IPS-18a (cell line): ENCODE data around the gene ZNF324B.
A peak's percentile ranks its signal among the peaks of the same experiment; 100 is the strongest.

Experiments used
- H3K27ac ChIP-seq: one replicate; pipeline ENCODE4 v1.5.1; 2013; ENCODE audit warnings: low read length
- H3K27me3 ChIP-seq: one replicate; pipeline ENCODE4 v1.6.1; 2013; ENCODE audit warnings: mild to moderate bottlenecking, low read length; ENCODE audit not compliant: control insufficient read depth, insufficient read depth
- H3K36me3 ChIP-seq: one replicate; pipeline ENCODE4 v1.6.1; 2013; ENCODE audit warnings: low read depth, low read length; ENCODE audit not compliant: control insufficient read depth
- H3K4me1 ChIP-seq: one replicate; pipeline ENCODE4 v1.6.1; 2013; ENCODE audit warnings: low read depth, low read length; ENCODE audit not compliant: control insufficient read depth
- H3K4me3 ChIP-seq: one replicate; pipeline ENCODE4 v1.5.1; 2013; ENCODE audit warnings: low read length
- H3K9ac ChIP-seq: one replicate; pipeline ENCODE4 v1.6.1; 2013; ENCODE audit warnings: mild to moderate bottlenecking, low read length, moderate library complexity
- H3K9me3 ChIP-seq: one replicate; pipeline ENCODE4 v1.6.1; 2013; ENCODE audit warnings: low read depth, low read length; ENCODE audit not compliant: control insufficient read depth

Gene ZNF324B

GRCh38 chr19:58491393-58491792 lies 40.0 kb downstream of the ZNF324B start:
- Histone ChIP-seq H3K4me1 (no peaks in the 10 kb centered on the region), H3K9me3 (no peaks in the 10 kb centered on the region), H3K27me3 (no peaks in the 10 kb centered on the region), H3K4me3 (no peak overlapping the region), H3K27ac (no peak overlapping the region), H3K9ac (no peak overlapping the region), H3K36me3 (no peaks in the 10 kb centered on the region)

GRCh38 chr19:58492265-58492664 lies 40.8 kb downstream of the ZNF324B start:
- no peak overlapping the region for H3K27ac ChIP-seq
- H3K4me3 ChIP-seq = no peak overlapping the region
- H3K4me1 ChIP-seq = no peaks in the 10 kb centered on the region
- no peaks in the 10 kb centered on the region for H3K36me3 ChIP-seq
- no peaks in the 10 kb centered on the region for H3K9me3 ChIP-seq
- H3K27me3 ChIP-seq = no peaks in the 10 kb centered on the region
- H3K9ac ChIP-seq = no peak overlapping the region

GRCh38 chr19:58497634-58498170 lies 46.3 kb downstream of the ZNF324B start:
- Histone ChIP-seq H3K9ac (no peak overlapping the region), H3K36me3 (no peaks in the 10 kb centered on the region), H3K4me3 (no peak overlapping the region), H3K9me3 (no peaks in the 10 kb centered on the region), H3K4me1 (no peaks in the 10 kb centered on the region), H3K27me3 (no peaks in the 10 kb centered on the region), H3K27ac (no peak overlapping the region)

- H3K27ac ChIP-seq = no peak overlapping the region
These were observed 47.0 kb downstream of the ZNF324B start for GRCh38 chr19:58498316-58499020.

GRCh38 chr19:58499021-58499927 lies 47.9 kb downstream of the ZNF324B start:
- H3K36me3 ChIP-seq = no peaks in the 10 kb centered on the region
- peak overlapping the region; percentile 61 for H3K9ac ChIP-seq
- no peak overlapping the region for H3K27ac ChIP-seq
- peak overlapping the region; percentile 93 for H3K4me3 ChIP-seq
- no peaks in the 10 kb centered on the region for H3K27me3 ChIP-seq
- H3K4me1 ChIP-seq = no peaks in the 10 kb centered on the region
- no peaks in the 10 kb centered on the region for H3K9me3 ChIP-seq

More at GRCh38 chr19:58498316-58499020, 47.0 kb downstream of the ZNF324B start:
- Histone ChIP-seq H3K4me3 (peak overlapping the region; percentile 93), H3K27me3 (no peaks in the 10 kb centered on the region), H3K9me3 (no peaks in the 10 kb centered on the region), H3K4me1 (no peaks in the 10 kb centered on the region), H3K9ac (peak overlapping the region; percentile 61), H3K36me3 (no peaks in the 10 kb centered on the region)

GRCh38 chr19:58500242-58500641 lies 48.8 kb downstream of the ZNF324B start:
- Histone ChIP-seq H3K4me1 (no peaks in the 10 kb centered on the region), H3K9ac (no peak overlapping the region), H3K9me3 (no peaks in the 10 kb centered on the region), H3K27me3 (no peaks in the 10 kb centered on the region), H3K27ac (no peak overlapping the region), H3K4me3 (peak overlapping the region; percentile 93), H3K36me3 (no peaks in the 10 kb centered on the region)
